Esophagus muscularis mucosa (tissue), 4 donors: ENCODE measurements around the gene CDCP2. TPM values are rescaled to one million over a fixed set of nuclear protein-coding genes. Genes with fewer than 3 reads are reported as not detected.

Experiments
- DNase-seq: peaks from one replicate; pipeline ENCODE4 v3.0.0-alpha.2; 2017; ENCODE audit errors: extremely low spot score
- H3K27ac ChIP-seq, 4 donors: fragments of 200-600 bp; sonication (generic); replicated peaks in 1 of 4; 1 replicate in 3 of 4; 2 replicates in 1 of 4; pipeline ENCODE4 v1.5.1; 2016 to 2019; ENCODE audit warnings: mild to moderate bottlenecking in 1 of 4
- H3K27me3 ChIP-seq, 4 donors: fragments of 200-600 bp; sonication (generic); one replicate each; pipeline versions ENCODE4 v1.5.1 to v1.6.0; 2016 to 2019
- H3K36me3 ChIP-seq, 4 donors: fragments of 200-600 bp; sonication (generic); one replicate each; pipeline ENCODE4 v1.5.1; 2016 to 2019
- H3K4me1 ChIP-seq, 4 donors: fragments of 200-600 bp; sonication (generic); one replicate each; pipeline ENCODE4 v1.5.1; 2016 to 2019
- H3K4me3 ChIP-seq, 4 donors: fragments of 200-600 bp; sonication (generic); 1 replicate in 2 of 4; 2 replicates in 2 of 4; pipeline ENCODE4 v1.5.1; 2016 to 2019; ENCODE audit warnings: mild to moderate bottlenecking in 4 of 4, moderate library complexity in 1 of 4
- H3K9me3 ChIP-seq, 4 donors: fragments of 200-600 bp; sonication (generic); 1 replicate in 3 of 4; 2 replicates in 1 of 4; pipeline ENCODE4 v1.5.1; 2016 to 2019
- CTCF ChIP-seq, 3 experiments: fragments of 200-600 bp in 2 of 3; fragments of 450-650 bp in 1 of 3; sonication (generic) in 2 of 3; IDR thresholded peaks; one replicate each; pipeline ENCODE4 v1.5.1; 2017 to 2019; ENCODE audit warnings: antibody characterized with exemption in 3 of 3, mild to moderate bottlenecking in 2 of 3, moderate library complexity in 1 of 3
- EP300 ChIP-seq: sonication (generic); formaldehyde crosslinking; IDR thresholded peaks from one replicate; pipeline ENCODE4 v1.6.1; 2017; ENCODE audit warnings: antibody characterized with exemption
- POLR2A ChIP-seq: fragments of 450-650 bp; IDR thresholded peaks from one replicate; pipeline ENCODE4 v1.6.1; 2017; ENCODE audit warnings: antibody characterized with exemption, moderate library complexity, mild to moderate bottlenecking, low read depth
- POLR2AphosphoS5 ChIP-seq, 2 donors: sonication (generic); formaldehyde crosslinking; IDR thresholded peaks; one replicate each; pipeline ENCODE4 v1.6.1; 2017; ENCODE audit warnings: antibody characterized with exemption in 2 of 2
- WGBS: methylation state at CpG from one replicate; pipeline ENCODE4 v1.1.5; 2018; 5-methylcytosine and 5-hydroxymethylcytosine counted together
- intact Hi-C: fragments of 100-400 bp; cut with DNase I; formaldehyde crosslinking; loops from one replicate; pipeline ENCODE4 v1.15.1; 2023
- small RNA-seq, 3 donors: library from RNA; depleted of rRNA; stranded (forward); fragments of <200 nt; gene quantifications; one replicate each; pipeline ENCODE3, GENCODE V24; 2016
- total RNA-seq, 4 donors: library from RNA; depleted of rRNA; stranded (reverse); fragments of >200 nt; gene quantifications; one replicate each; pipeline versions ENCODE4 v1.1.0 to v1.2.1, GENCODE V29; 2016

The CDCP2 gene
- total RNA-seq, 4 donors from 2014 or later, result 0.26 to 0.40 (median 0.33) TPM; not detected in 1

- intact Hi-C loops, result no loop called here
Observed at GRCh38 chr1:54091666-54092065, 61.1 kb downstream of the CDCP2 start.

DNA sequence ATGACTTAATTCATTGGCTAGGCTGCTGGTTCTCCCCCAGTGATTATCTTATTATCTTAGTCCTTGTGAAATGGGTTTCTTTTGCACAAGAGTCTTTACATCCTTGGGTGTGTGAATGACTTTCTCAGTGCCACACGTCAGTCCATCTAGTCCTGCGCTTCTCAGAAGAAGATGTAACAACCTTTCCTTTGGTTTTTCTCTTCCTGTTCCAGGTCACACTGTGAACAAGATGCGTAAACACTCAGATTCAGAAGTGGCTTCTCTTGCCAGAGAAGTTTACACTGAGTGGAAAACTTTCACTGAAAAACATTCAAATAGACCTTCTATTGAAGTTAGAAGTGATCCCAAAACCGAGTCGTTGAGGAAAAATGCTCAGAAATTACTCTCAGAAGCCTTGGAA, 64.4 kb downstream of the CDCP2 start:
- no peak overlapping the region for H3K4me3 ChIP-seq
- 91% methylated on average over 5 of the region's 5 CpGs for WGBS
- peaks cover 0 to 11% (median 0%) of the 10 kb centered on the region in 4 donors for H3K36me3 ChIP-seq
- H3K27ac ChIP-seq, result no peak overlapping the region
- no peaks in the 10 kb centered on the region for H3K27me3 ChIP-seq
- H3K4me1 ChIP-seq, result no peaks in the 10 kb centered on the region
- intact Hi-C loops, result no loop called here
- H3K9me3 ChIP-seq, result no peaks in the 10 kb centered on the region
- no peak for DNase-seq
- TF ChIP-seq POLR2AphosphoS5 (IDR thresholded peaks at IDR 0.05) (no peak), EP300 (no peak), CTCF (IDR thresholded peaks at IDR 0.05) (no peak), POLR2A (no peak)

More at GRCh38 chr1:54091666-54092065, 61.1 kb downstream of the CDCP2 start:
- no peak for DNase-seq
- no peak overlapping the region for H3K4me3 ChIP-seq
- no peak overlapping the region for H3K27ac ChIP-seq
- H3K9me3 ChIP-seq, result no peaks in the 10 kb centered on the region
- no peaks in the 10 kb centered on the region for H3K27me3 ChIP-seq
- H3K36me3 ChIP-seq, result peaks cover 4 to 13% (median 4%) of the 10 kb centered on the region in 4 donors
- H3K4me1 ChIP-seq, result peaks cover 0 to 6% (median 2%) of the 10 kb centered on the region in 4 donors
- TF ChIP-seq POLR2AphosphoS5 (IDR thresholded peaks at IDR 0.05) (no peak), EP300 (no peak), POLR2A (no peak), CTCF (IDR thresholded peaks at IDR 0.05) (no peak)
- WGBS, result 87% methylated on average over 3 of the region's 3 CpGs

DNA sequence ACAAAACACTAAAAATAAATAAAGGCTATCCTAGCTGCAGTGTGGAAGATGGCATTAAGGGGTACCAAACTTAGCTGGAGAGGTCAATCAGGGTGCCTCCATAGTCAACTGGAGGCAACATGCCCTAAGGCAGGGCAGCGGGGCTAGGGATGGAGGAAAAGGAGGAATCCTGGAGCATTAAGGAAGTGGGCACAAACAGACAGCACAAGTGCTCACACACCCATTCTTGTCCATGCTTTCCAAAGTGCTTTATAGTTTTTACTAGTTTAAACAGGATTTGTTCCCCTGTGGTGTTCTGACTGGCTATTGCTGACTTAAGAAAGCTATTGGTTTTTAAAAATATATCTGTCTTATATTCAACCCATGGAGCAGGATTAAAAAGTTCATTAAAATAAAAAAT, 66.0 kb downstream of the CDCP2 start:
- WGBS, result 96% methylated on average over 1 of the region's 1 CpG
- no peaks in the 10 kb centered on the region for H3K27me3 ChIP-seq
- H3K9me3 ChIP-seq, result no peaks in the 10 kb centered on the region
- intact Hi-C loops, result no loop called here
- no peaks in the 10 kb centered on the region for H3K4me1 ChIP-seq
- H3K36me3 ChIP-seq, result peaks cover 0 to 11% (median 0%) of the 10 kb centered on the region in 4 donors
- DNase-seq, result no peak
- TF ChIP-seq POLR2A, result no peak
- no peak for TF ChIP-seq EP300
- no peak for TF ChIP-seq CTCF (IDR thresholded peaks at IDR 0.05)
- no peak for TF ChIP-seq POLR2AphosphoS5 (IDR thresholded peaks at IDR 0.05)
- no peak overlapping the region for H3K27ac ChIP-seq
- no peak overlapping the region for H3K4me3 ChIP-seq

DNA sequence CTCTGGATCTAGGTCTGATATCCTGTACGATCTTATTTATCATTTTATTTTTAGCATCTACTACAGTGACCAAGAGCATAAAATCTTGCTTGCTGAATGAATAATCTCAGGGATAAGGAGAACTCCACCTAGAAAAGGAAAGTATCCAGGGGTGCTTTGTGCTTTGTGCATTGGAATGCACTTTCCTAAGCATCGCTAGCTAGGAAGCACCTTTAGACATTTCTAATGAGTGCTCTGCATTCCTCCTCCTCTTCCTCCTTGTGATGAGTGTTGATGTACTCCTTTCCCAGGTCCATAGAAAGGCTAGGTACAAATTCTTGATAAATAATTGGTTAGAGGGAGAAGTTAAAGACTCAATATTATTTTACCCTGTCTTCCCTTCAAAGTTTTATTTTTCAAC, 68.0 kb downstream of the CDCP2 start:
- no peak for DNase-seq
- no peak overlapping the region for H3K4me3 ChIP-seq
- H3K4me1 ChIP-seq, result no peaks in the 10 kb centered on the region
- 94% methylated on average over 2 of the region's 2 CpGs for WGBS
- H3K36me3 ChIP-seq, result peaks cover 0 to 10% (median 0%) of the 10 kb centered on the region in 4 donors
- H3K9me3 ChIP-seq, result no peaks in the 10 kb centered on the region
- H3K27ac ChIP-seq, result no peak overlapping the region
- no peaks in the 10 kb centered on the region for H3K27me3 ChIP-seq
- intact Hi-C loops, result no loop called here
- TF ChIP-seq POLR2A (no peak), EP300 (no peak), CTCF (IDR thresholded peaks at IDR 0.05) (no peak), POLR2AphosphoS5 (IDR thresholded peaks at IDR 0.05) (no peak)

Small RNAs within 50 kb of the gene (small RNA-seq; reads per million reads assigned to genes)
- gene AL353898.1, result 0 reads per million in 3 donors
- gene AL353898.2, result 0 reads per million in 3 donors

Other genes starting within 250 kb of the CDCP2 start
- 10 to 100 TPM; 17.4 to 20.8 (median 17.6) TPM for gene IFT25, start 207.3 kb downstream of the CDCP2 start, total RNA-seq
- gene LRRC42, start 206.7 kb downstream of the CDCP2 start, total RNA-seq, result 10 to 100 TPM; 22.8 to 35.6 (median 28.9) TPM
- not detected for gene LDLRAD1, start 134.8 kb downstream of the CDCP2 start, total RNA-seq
- gene TMEM59, start 99.8 kb downstream of the CDCP2 start, total RNA-seq, result 100 to 1,000 TPM; 238 to 334 (median 288) TPM
- 1 to 10 TPM; 4.8 to 8.6 (median 7.1) TPM for gene TCEANC2, start 99.4 kb downstream of the CDCP2 start, total RNA-seq
- 1 to 10 TPM; 3.6 to 6.1 (median 3.9) TPM for gene CYB5RL, start 47.0 kb upstream of the CDCP2 start, total RNA-seq
- 10 to 100 TPM; 54.2 to 62.1 (median 58.4) TPM for gene MRPL37, start 47.2 kb upstream of the CDCP2 start, total RNA-seq